ENCODE measurements around the gene ARHGAP19. TPM values are rescaled to one million over a fixed set of nuclear protein-coding genes. Genes with fewer than 3 reads are reported as not detected.
A peak's percentile ranks its signal among the peaks of the same experiment; 100 is the strongest.
"Not testable (repeated sequence)": the region's sequence is repeated elsewhere in the genome, so short reads cannot be mapped to it uniquely, and the experiment has no call there.

Gene ARHGAP19
- total RNA-seq, 1 donor from 2014 or later = 8.4 TPM

DNA sequence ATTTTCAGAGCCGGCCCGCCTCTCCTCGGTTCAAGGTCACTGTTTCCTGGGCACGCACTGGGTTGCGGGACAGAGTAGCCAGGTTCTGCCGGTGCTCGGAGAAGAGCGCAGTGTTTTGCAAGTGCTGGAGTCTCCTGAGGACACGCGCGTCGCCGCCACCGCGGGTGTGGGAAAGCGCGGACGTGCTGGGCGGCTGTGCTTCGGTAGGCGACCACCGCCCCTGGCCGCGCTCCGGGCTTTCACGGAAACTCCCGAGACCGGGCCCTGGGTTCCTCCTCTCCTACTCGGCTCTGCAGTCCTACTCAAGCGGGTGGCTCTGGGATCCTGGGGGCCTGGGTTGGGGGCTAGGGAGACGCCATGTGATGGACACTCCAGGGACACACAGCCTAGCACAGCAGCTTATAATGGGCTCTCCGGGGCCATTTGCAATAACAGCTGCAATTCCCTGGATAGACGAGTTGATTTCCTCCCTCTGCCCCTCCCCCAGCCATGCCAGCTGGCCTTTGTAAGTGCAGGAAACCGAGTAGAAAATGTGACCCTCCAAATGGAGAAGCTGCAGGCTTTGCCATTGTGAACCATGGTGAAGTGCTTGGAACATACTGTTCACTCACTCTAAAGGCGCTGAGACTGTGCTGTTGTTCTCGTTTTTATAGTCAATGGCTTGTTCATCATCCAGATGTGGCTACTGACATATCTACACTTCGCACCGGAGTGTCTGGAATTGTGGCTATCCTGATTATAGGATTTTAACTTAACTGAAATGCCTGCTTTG is 28.8 kb upstream of the ARHGAP19 start:
- peak; percentile 26 for DNase-seq

GRCh38 chr10:97320480-97321031 is 28.1 kb upstream of the ARHGAP19 start:
- DNase-seq = no peak

GRCh38 chr10:97319671-97320479 is 27.4 kb upstream of the ARHGAP19 start:
- peak; percentile 18 for DNase-seq

DNA sequence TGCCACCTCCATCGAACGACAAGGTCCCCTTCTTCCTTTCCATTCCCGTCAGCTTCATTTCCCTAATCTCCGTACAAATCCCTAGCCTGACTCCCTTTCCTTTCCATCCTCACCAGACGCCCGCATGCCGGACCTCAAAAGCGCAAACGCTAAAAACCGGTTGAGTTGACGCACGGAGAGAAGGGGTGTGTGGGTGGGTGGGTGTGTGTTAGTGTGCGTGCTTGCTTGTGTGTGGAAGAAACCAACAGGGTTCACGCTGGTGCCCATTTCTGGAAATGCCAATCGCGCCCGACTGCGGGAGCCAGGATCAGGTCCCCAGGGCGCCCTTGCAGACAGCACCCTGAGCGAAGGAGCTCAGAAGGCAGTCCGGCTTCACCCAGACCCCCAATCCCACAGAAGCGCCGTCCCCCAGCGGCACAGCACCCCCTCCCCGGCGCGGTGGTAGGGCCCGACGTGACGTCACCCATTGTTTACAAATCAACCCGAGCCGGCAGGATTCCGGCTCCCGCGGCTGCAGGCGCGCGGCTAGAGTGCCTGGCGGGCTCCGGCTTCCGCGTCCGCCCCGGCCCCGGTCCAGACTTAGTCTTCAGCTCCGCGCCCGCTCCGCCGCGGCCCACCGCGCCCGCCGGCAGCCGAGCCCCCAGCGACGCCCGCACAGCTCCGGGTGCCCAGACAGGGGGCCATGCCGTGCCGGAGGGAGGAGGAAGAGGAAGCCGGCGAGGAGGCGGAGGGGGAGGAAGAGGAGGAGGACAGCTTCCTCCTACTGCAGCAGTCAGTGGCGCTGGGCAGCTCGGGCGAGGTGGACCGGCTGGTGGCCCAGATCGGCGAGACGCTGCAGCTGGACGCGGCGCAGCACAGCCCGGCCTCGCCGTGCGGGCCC is 26.6 kb upstream of the ARHGAP19 start, which contains the start of gene FRAT1:
TSS of gene FRAT1 (plus strand) at position 500 of the 880 bp plus-strand sequence. CDS start at position 683, 183 bp downstream.
- DNase-seq = peak; percentile 90

DNA sequence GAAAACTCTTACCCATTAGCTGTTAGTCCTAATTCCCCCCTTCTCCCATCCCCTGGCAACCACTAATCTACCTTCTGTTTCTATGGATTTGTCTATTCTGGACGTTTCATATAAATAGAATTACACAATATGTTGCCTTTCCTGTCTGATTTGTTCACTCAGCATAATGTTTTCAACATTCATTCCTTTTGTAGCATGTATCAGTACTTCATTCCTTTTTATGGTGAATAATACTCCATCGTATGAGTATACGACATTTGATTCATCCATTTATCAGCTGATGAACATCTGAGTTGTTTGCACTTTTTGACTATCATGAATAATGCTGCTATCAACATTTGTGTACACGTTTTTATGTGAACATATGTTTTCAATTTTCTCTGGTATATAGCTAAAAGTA is 22.2 kb upstream of the ARHGAP19 start:
- no peak for DNase-seq

- DNase-seq = no peak
Measured at GRCh38 chr10:97312897-97313296, 20.5 kb upstream of the ARHGAP19 start.

DNA sequence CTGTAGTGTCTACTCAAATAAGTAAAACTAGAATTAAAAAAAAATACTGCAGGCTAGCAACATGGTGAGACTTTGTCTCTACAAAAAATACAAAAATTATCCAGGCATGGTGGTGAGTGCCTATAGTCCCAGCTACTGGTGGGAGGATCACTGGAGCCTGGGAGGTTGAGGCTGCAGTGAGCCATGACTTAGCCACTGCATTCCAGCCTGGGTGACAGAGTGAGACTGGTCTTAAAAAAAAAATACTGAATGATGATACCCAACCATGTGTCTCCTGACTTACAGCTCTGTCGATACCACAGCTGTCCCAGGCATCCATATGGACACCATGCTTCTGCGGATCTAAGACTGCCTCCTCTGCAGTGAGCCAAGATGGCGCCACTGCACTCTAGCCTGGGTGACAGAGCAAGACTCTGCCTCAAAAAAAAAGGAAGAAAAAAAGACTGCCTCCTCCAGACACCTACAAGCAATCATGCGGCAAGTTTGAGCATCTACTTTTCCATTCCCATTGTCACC is 18.7 kb upstream of the ARHGAP19 start:
- DNase-seq = no peak

GRCh38 chr10:97307866-97308780 is 15.7 kb upstream of the ARHGAP19 start:
- no peak for DNase-seq

DNA sequence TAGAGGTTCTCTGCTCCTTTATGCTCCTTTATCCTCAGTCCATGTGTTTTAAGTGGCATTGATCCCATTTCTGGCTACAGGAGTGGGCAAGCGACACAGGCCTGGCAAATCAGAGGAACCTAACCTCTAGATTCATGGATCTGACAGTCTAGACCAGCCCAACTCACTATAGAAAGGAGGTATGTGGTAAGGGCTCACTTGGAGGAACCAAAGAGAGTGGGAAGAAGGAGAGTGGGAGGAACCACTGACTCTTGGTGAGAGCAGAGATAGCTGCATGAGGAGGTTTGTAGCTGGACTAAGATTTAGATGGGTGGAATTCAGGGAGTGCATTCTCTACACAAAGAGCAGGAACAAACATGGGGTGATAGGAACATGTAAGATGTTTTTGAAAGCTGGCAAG is 15.0 kb upstream of the ARHGAP19 start:
- no peak for DNase-seq

DNA sequence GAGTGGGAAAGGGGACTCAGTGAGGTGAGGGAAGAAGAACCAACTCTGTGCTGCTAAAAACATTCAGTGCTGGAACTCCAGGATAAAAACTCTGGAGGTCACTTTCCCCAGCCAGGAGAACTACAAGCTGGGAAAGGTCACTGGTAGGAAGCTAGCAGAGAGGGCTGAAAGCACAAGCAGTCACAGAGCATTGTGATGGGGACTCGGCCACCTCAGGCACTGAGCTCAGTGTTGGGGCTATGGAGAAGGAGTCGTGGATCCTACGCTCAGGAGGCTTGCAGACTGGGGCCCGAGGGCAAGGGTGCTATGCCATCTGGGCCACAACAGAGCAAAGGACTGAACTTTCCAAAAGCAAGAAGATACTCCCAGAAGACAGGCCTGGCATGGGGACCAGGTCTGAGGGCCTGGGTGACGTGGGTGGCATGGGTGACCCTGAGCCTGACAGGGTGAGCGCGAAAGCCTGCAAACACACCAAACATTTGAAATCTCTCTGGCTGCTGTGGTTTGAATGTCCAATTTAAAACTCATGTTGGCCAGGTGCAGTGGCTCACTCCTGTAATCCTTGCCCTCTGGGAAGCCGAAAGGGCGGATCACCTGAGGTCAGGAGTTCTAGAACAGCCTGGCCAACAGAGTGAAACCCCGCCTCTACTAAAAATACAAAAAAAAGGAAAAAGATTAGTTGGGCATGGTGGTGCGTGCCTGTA is 9.8 kb upstream of the ARHGAP19 start:
- DNase-seq = no peak

- no peak for DNase-seq
Measured at GRCh38 chr10:97300980-97301379, 8.5 kb upstream of the ARHGAP19 start.

- no peak for DNase-seq
Measured at GRCh38 chr10:97298223-97298571, 5.8 kb upstream of the ARHGAP19 start.

DNA sequence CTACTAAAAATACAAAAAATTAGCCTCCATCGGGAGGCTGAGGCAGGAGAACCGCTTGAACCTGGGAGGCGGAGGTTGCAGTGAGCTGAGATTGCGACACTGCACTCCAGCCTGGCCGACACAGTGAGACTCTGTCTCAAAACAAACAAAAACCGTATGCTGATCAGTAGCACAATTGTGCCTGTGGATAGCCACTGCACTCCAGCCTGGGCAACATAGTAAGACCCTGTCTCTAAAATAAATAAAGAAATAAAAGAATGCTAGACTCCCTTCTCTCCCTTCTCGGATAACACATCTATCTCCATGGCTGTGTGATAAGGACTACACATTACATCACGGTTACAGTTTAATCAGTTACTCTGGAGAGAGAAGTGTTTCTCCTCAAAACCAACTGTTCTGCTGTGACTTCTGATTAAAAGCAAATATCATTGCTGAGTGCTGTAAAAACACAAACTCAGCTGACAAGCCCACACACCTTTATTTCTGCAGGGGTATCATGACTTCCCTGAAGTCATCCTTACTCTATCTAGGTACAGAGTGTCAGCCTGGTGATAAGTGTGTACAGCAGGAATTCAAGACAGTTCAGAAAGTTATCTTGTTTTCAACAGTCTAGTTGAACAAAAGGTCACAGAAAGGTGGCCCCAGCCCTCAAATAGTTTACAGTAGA is 5.3 kb upstream of the ARHGAP19 start:
- DNase-seq = no peak

DNA sequence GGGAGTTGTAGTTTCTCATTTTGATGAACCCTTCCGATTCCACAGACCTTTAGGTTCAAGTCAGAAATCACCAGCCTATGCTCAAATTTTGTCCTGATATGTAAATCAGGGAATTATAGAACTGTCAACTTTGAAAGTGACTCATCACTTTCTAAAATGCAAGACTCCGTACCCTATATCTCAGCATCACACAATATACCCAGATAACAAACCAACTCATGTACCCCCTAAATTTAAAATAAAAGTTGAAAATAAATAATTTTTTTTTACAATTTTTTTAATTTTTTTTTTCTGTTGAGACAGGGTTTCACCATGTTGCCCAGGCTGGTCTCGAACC is 393 bp upstream of the ARHGAP19 start:
- DNase-seq = no peak

GRCh38 chr10:97291357-97292096 is 910 bp downstream of the ARHGAP19 start:
- DNase-seq = no peak

DNA sequence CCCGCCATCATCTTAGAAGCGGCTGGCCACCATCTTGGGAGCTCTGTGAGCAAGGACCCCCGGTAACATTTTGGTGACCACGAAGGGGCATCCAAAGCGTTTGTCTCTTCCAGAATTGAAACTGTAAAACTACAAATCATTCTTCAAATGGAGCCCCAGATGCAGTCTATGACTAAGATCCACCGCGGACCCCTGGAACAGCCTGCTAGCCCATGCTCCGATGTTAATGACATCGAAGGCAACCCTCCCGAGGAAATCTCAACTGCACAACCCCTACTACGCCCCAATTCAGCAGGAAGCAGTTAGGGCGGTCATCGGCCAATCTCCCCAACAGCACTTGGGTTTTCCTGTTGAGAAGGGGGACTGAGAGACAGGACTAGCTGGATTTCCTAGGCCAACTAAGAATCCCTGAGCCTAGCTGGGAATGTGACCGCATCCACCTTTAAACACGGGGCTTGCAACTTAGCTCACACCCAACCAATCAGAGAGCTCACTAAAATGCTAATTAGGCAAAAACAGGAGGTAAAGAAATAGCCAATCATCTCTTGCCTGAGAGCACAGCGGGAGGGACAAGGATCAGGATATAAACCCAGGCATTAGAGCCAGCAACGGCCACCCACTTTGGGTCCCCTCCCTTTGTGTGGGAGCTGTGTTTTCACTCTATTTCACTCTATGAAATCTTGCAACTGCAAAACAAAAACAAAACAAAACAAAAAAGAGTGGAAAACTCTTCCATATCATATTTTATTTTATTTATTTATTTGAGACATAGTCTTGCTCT is 1.7 kb downstream of the ARHGAP19 start:
- not testable (repeated sequence) for DNase-seq

- DNase-seq = not testable (repeated sequence)
Measured at GRCh38 chr10:97290076-97290475, 2.4 kb downstream of the ARHGAP19 start.

- no peak for DNase-seq
Measured at GRCh38 chr10:97280783-97281182, 11.7 kb downstream of the ARHGAP19 start.
